ENCODE measurements around the gene SMIM36.

SMIM36 gene

GRCh38 chr17:55420776-55421178, 90.5 kb downstream of the SMIM36 start:
- peak overlapping the region; percentile 78 for H3K9ac ChIP-seq (ENCODE audit: low read length)
- H3F3A ChIP-seq (ENCODE audit: insufficient read depth, low read length) = no peaks in the 10 kb centered on the region
- peaks cover 8% of the 10 kb centered on the region for H3K4me1 ChIP-seq (ENCODE audit: low read length)
- no peaks in the 10 kb centered on the region for H3K9me3 ChIP-seq (replicated peaks; ENCODE audit: insufficient read depth, low read length)
- H3K79me2 ChIP-seq (ENCODE audit: low read length) = peaks cover 19% of the 10 kb centered on the region
- no peaks in the 10 kb centered on the region for H3K9me2 ChIP-seq (replicated peaks; ENCODE audit: insufficient read depth, low read length)
- TF ChIP-seq EZH2 (optimal IDR thresholded peaks at IDR 0.05; ENCODE audit: low read depth, low read length) = no peak
- no peak for TF ChIP-seq CTCF (IDR thresholded peaks at IDR 0.05; ENCODE audit: low read length)
- TF ChIP-seq EZH2phosphoT487 (IDR thresholded peaks at IDR 0.05; ENCODE audit: low read length) = no peak
- no peaks in the 10 kb centered on the region for H3K36me3 ChIP-seq (replicated peaks; ENCODE audit: insufficient read depth, low read length)
- H3K4me2 ChIP-seq (ENCODE audit: low read depth, low read length) = peak overlapping the region; percentile 78
- H4K20me1 ChIP-seq (ENCODE audit: insufficient read depth, low read length) = no peaks in the 10 kb centered on the region
- H3K27ac ChIP-seq (ENCODE audit: low read length) = no peak overlapping the region
- peak overlapping the region; percentile 90 for H3K4me3 ChIP-seq (ENCODE audit: low read length)
- H3K27me3 ChIP-seq (replicated peaks; ENCODE audit: insufficient read depth, low read length) = no peaks in the 10 kb centered on the region
- peak overlapping the region; percentile 96 for H2AFZ ChIP-seq (ENCODE audit: low read length)
- no peak for DNase-seq

GRCh38 chr17:55420067-55420775, 91.0 kb downstream of the SMIM36 start:
- Histone ChIP-seq H2AFZ (ENCODE audit: low read length) (peak overlapping the region; percentile 96), H4K20me1 (ENCODE audit: insufficient read depth, low read length) (no peaks in the 10 kb centered on the region), H3K36me3 (replicated peaks; ENCODE audit: insufficient read depth, low read length) (no peaks in the 10 kb centered on the region), H3K4me2 (ENCODE audit: low read depth, low read length) (peak overlapping the region; percentile 78), H3K9me3 (replicated peaks; ENCODE audit: insufficient read depth, low read length) (no peaks in the 10 kb centered on the region), H3K9me2 (replicated peaks; ENCODE audit: insufficient read depth, low read length) (no peaks in the 10 kb centered on the region), H3K79me2 (ENCODE audit: low read length) (peaks cover 22% of the 10 kb centered on the region), H3K4me1 (ENCODE audit: low read length) (peaks cover 8% of the 10 kb centered on the region), H3K9ac (ENCODE audit: low read length) (peak overlapping the region; percentile 78; the same call in 1 of the 2 replicates), H3K27ac (ENCODE audit: low read length) (no peak overlapping the region), H3K4me3 (ENCODE audit: low read length) (peak overlapping the region; percentile 90), H3K27me3 (replicated peaks; ENCODE audit: insufficient read depth, low read length) (no peaks in the 10 kb centered on the region), H3F3A (ENCODE audit: insufficient read depth, low read length) (no peaks in the 10 kb centered on the region)
- DNase-seq = no peak
- no peak for TF ChIP-seq CTCF (IDR thresholded peaks at IDR 0.05; ENCODE audit: low read length)
- no peak for TF ChIP-seq EZH2phosphoT487 (IDR thresholded peaks at IDR 0.05; ENCODE audit: low read length)
- TF ChIP-seq EZH2 (optimal IDR thresholded peaks at IDR 0.05; ENCODE audit: low read depth, low read length) = no peak

- Histone ChIP-seq H3K27me3 (replicated peaks; ENCODE audit: insufficient read depth, low read length) (no peaks in the 10 kb centered on the region), H3K9me3 (replicated peaks; ENCODE audit: insufficient read depth, low read length) (no peaks in the 10 kb centered on the region), H3K9ac (ENCODE audit: low read length) (no peak overlapping the region), H3F3A (ENCODE audit: insufficient read depth, low read length) (no peaks in the 10 kb centered on the region), H3K27ac (ENCODE audit: low read length) (no peak overlapping the region), H3K79me2 (ENCODE audit: low read length) (peaks cover 22% of the 10 kb centered on the region), H3K9me2 (replicated peaks; ENCODE audit: insufficient read depth, low read length) (no peaks in the 10 kb centered on the region), H4K20me1 (ENCODE audit: insufficient read depth, low read length) (no peaks in the 10 kb centered on the region), H2AFZ (ENCODE audit: low read length) (no peak overlapping the region), H3K4me3 (ENCODE audit: low read length) (no peak overlapping the region), H3K4me1 (ENCODE audit: low read length) (peaks cover 8% of the 10 kb centered on the region), H3K4me2 (ENCODE audit: low read depth, low read length) (no peak overlapping the region), H3K36me3 (replicated peaks; ENCODE audit: insufficient read depth, low read length) (no peaks in the 10 kb centered on the region)
- DNase-seq = no peak
- TF ChIP-seq CTCF (IDR thresholded peaks at IDR 0.05; ENCODE audit: low read length) (no peak), EZH2phosphoT487 (IDR thresholded peaks at IDR 0.05; ENCODE audit: low read length) (no peak), EZH2 (optimal IDR thresholded peaks at IDR 0.05; ENCODE audit: low read depth, low read length) (no peak)
Measured at GRCh38 chr17:55418369-55419268, 92.6 kb downstream of the SMIM36 start.
